GM19328 (cell line): ENCODE results near the gene DDX31.

ENCODE experiments used
- ATAC-seq: cut with Tn5 transposase; IDR thresholded peaks from one replicate; pipeline ENCODE4 v1.9.1; 2021; ENCODE audit warnings: mild to moderate bottlenecking, moderate library complexity; ENCODE audit not compliant: unreplicated experiment

The DDX31 gene

DNA sequence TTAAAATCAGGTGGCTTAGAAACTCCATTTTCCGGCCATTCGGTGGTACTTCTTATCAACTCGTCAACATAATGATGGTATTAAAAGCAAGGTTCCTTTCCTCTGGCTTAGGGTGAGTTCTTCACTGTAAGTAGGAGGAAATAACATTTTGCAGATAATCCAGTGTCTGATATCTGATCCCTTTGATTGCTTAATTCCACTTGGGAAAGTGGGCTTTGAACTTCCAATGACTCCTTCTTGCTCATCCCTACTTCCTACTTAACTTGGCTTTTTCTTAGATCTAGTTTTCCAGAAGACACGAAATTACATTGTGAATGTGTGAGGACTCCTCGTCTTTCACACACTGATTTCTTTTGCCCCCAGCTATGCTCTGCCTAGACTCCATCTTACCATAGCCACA lies 31.5 kb downstream of the DDX31 start:
- no peak for ATAC-seq

DNA sequence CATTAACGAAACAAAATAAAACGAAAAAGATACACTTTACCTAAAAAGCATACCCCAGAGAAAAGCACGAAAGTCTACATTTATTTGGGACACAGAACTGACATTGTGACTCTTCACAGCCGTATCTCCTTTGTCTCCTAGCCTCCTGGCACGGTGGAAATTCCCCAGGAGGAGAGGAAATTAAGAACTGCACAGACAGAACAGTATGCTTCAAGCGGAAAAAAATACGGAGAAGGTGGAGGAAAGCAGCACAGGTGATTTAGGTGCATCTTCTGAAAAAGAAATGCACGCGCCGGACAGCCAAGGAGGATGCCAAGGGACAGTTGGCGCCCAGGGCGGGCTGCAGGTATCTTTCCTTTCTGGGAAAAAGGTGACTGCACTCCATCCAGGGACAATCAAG lies 32.0 kb downstream of the DDX31 start:
- ATAC-seq: no peak

DNA sequence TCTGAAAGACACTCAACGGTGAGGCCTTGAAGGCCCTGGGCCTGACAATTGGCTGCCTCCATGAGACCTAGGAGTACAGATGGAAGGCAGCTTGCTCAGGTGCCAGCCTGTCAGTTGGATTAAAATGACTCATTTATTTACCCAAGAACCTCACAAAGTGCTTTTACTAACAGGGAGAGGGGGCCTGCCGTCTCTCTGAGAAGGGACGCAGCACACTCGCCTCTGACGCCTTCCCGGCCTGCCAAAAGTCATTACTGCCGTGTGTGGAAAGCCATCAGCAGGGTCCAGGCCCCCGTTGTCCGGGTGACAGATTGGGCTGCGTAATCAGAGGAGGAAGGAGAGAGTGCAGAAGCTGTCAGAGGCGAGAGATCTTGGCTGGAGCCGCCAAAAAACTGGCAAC lies 32.4 kb downstream of the DDX31 start:
- no peak for ATAC-seq

DNA sequence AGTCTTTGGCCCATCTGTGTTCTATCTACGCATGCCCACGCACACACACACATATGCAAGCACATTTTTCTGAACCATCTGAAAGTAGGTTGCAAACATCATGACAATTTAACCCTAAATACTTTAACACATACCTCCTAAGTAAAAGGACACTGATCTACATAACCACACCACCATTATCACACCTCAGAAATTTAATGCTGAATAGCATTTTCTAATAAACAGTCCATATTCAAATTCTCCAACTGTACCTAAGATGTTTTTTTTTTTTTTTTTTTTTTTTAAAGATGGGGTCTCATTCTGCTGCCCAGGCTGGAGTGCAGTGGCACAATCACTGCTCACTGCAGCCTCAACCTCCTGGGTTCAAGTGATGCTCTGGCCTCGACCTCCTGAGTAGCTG lies 35.5 kb downstream of the DDX31 start:
- no peak for ATAC-seq

DNA sequence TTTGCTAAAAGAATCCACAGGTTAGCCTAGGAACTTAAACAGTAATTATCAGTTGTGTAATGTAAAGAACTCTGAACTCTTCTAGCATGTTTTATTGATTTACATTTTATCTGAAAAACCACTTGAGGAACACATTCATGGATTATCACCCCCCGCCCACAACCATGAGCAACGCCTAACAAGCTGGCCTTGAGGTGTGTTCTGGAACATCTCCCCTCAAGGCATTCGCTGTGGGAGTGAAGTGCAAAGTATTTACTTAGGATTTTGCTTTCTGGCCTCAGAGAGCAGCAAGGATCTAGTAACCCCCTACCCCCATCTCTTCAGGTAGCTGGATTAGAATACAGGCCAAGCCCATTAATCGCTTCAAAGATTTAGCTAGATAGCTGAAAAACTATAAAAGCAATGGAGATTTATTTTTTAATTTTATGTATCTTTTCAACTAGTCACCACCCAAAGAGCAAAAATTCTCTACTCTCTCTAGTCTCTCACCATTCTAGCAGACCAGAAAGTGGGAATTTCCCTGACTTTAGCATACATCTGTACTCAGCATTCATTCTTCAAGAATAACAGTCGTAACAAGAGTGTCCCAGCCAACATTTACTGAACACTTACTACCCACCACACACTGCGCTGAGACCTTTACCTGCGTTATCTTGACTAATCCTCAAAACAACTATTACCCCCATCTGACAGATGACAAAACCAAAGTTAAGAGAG lies 37.2 kb downstream of the DDX31 start:
- no peak for ATAC-seq

DNA sequence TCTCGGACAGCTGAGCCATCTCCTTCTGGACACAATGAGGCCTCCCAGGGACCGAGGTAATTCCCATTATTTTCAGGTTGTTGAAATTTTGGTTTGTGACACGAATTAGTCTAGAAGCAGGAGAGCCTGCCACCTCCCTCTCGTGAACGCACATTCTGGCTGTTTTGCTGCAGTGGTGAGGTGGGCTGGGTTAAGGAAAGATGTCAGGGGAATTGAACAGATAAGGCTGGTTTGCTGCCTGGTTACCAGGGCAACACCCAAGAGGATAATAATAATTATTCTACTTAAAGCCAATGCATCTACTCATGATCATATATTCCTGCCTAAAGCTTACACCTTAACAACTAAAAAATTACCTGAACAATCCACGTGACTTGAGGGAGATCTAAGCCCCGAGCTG lies 38.1 kb downstream of the DDX31 start:
- ATAC-seq: no peak

DNA sequence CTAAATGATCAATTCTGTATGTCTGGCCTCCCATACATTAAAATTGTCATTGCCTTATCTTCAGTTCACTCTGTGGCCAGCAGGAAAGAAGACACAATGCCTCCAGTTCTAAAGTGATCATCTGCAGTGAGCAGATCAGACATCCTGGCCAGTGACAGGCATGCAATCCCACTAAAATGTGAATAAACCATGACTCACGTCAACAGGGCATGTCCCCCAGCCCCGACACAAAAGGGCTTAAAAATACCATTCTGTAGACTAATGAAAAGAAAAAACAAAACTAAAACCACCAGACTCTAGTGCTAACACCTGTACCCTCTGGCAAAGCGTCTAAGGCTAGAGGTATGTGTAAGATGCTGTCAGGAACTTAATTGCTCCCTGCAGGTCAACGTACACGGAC lies 38.5 kb downstream of the DDX31 start:
- ATAC-seq: no peak

DNA sequence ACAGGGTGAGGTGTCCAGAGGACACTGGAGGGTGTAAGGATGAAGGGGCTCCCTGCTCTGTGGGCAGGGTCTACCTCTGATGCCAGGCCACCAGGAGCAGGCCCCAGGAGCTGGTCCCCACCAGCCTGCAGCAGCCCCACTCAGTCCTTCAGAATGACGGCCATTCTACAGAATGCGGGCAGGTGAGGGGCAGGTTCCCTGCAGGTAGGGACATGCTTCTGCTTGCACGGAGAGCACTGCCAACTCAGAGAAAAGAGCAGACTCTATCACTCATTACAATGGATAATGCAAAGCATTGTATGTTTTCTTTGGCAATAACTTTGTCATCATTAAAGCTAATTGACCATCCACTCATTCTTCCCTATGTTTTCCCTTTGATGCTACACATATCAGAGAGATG lies 39.0 kb downstream of the DDX31 start:
- ATAC-seq: no peak

DNA sequence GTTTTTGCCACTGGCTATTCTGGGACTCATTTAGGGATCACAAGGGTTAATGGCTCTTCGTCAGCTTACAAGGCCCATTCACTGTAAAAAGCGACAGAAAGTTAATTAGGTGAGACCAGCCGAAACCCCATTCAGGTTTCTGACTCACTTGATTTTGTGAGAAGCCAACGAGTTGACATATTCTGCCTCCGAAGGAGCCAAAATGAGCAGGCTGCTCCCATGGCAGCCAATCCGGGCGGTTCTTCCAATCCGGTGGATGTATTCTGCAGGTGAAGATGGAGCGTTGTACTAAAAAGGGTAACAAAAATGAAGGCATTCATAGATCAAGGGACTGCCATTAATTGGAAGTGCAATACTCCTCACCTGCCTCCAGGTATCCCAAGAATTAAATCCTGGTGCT lies 39.7 kb downstream of the DDX31 start:
- ATAC-seq: no peak

DNA sequence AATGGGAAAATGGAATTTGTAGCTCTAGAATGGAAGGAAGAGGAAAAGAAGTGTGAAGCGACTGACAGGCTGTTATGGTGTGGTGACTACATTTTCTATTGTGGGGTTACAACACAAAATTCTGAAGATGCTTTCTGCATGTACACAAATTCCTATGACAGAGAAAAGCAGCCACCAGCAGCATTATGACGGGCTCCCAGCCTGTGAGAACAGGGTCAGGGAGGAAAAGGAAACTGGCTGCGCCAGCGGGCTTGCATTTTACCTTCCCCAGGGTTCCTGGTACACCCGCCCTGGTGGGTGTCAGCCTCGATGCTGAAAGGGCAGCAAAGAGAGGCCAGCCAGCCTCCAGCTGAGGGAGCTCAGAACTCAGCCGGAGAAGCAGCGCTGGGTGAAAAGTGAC lies 41.0 kb downstream of the DDX31 start:
- no peak for ATAC-seq

DNA sequence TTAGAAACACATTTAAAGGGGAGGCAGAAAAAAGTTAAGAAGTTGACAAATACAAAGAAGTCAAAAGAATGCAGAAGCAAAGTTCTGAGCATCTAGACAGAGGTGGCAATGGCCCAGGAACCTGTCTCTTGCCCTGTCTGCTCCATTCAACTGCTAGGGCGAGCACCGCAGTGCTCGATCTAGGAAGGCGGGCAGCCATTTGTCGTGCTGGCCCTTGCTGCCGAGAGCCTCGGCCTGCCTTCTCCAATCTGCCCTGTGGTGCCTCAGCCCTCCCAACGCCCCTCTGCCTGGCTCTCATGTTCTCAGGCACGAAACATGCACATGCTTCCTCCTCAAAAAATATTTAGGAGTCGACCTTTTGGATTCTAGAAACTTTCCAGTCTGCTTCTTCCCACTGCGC lies 42.2 kb downstream of the DDX31 start:
- ATAC-seq: no peak

DNA sequence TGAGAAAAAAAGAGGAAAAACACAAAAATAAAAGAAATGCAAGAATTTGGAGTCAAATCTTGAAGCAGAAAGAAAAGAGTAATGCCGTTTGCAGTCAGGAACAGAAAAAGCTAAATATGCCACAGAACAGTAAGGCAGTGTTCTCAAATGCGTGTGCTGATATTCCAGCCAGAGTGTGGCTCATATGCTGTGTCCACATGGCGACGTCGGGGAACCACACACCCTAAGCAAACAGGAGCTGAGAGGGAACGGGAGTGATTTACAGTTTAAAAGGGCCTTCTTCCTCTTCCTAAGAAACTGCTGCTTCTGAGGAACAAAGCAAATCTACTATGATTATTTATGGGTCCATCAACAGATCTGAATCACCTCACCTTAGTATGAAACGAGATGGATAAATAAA lies 42.7 kb downstream of the DDX31 start:
- no peak for ATAC-seq

DNA sequence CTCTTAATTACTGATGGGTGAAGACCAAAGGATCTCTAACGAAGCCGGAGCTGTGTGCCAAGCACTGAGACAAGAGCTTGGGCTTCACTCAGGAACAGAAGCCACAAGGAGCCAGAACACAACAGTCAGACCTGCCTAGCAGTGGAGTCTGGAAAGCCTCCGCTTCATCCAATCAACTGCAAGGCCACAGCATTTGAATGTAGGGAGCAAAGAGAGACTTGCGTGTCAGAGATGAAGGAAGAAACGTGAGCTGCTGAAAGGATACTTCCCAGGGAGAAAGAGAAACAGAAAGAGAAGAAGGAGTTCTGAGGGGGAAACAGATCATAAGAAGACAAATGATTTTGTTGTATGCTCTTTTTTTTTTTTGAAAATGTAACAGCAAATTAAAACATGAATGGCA lies 43.5 kb downstream of the DDX31 start:
- ATAC-seq: no peak

DNA sequence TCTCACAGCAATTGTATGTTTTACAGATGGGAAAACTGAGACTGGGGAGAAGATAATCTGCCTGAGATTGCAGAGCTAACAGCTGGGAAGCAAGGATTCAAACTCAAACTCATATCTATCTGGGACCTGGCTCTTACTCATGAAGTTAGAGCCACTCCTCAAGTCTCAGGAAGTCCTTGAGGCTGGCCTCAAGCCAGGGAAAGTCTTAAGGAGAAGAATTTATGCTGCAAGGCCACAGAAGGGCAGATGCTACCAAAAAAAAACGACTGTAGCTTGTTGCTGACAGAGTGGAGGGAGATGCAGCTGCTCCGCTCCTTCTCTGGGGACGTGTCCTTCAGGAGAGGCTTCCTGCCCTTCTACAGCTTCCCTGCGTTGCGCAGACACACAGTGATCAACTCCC lies 47.6 kb downstream of the DDX31 start:
- no peak for ATAC-seq

DNA sequence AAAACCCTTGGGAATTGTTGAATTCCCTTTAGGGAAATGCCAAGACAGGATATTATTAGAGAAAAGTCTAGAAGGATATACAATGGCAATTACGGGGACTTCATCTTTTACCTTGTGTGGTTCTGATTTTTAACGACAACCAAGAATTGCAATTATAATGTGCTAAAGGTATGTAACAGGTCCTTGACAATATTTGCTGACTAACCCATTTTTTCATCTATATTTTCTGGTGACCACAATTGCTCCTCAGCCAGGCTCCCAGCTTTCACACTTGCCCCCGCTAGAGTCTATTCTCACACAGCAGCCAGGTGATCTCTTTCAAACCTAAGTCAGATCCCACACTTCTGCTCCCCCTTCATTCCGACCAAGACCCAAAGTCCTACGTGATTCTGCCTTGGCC lies 53.1 kb downstream of the DDX31 start:
- no peak for ATAC-seq

DNA sequence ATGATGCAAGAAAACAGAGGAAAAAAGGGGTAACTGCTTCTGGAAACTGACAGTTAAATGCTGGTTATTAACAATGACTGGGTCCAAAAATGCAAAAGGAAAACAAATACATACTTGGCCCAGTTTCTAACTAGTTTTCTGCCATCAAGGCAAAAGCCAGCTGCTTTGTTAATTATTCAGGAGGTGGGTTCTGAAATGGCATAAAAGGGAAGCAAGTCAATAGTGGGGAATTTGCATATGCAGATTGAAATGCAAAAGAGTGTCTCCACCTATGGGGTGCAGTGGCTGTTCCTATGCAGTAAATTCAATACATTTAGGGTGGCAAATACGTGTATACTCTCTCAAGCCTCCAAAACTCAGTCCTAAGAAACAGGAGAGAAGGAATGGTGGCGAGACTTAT lies 54.0 kb downstream of the DDX31 start:
- no peak for ATAC-seq

DNA sequence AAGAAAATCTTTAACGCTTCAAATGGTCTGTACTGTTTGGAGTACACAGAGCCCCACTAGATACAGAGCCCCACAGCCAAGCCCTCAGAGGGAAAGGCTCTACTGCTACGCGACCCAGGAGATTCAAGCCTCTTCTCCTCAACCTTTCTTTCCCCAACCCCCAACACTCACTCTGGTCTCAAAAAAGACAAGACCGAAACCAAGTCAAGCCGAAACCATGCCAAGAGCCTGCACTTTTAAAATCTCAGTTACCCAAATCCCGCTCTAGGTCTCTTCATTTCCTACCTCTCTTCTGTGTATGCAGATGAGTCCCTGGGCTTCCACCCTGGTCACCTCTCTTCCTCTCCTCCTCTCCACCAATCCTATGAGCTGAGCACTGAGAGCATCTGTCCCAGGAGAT lies 55.5 kb downstream of the DDX31 start:
- ATAC-seq: no peak

DNA sequence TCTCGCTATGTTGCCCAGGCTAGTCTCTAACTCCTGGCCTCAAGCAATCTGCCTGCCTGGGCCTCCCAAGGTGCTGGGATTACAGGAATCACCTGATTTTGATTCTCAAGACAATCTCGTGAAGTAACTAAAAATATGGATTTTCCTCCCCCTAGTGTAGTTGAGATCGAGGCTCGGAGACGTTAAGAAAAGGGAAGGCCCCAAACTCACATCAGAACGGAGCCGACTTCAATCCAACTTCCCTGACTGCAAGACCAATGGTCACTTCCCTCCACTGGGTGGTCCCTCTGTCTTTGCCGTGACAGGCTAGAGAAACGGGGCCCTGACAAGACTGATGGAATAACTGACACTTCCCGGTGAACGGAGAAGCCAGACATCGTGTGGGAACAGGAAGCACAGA lies 59.1 kb downstream of the DDX31 start:
- ATAC-seq: no peak

DNA sequence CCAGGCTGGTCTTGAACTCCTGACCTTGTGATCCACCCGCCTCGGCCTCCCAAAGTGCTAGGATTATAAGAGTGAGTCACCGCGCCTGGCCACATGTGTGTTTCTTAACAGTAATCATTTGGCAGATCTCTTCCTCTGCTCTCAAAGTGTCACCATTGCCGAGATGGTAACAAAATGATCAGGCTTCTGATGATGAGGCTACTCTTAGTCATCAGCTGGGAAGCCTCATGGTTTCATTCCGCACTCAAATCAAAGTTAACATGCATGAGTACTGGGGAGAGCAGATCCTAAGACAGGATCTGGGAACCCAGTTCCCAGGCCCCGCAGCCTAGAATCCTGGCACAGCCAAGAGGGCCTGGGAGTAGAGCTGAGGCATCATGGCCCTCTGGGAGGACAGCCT lies 60.0 kb downstream of the DDX31 start:
- ATAC-seq: no peak

DNA sequence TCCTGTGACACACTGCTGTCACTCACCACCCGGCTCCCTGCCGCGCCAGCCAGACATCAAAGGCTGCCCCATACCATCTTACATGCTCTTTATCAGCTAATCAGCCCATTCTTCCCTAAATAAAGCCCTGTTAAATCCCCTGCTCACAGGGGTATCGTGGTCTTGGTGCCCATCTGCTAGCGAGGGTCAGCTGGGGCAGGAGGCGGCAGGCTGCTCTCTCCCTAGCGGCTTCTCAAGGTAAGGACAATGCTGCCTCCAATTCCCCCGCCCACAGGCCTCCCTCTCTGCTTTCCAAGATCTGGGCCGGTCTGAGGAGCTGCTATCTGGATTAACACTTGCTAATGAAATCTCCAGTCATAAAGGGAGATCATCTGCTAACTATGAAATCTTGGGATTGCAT lies 60.6 kb downstream of the DDX31 start:
- ATAC-seq: no peak

DNA sequence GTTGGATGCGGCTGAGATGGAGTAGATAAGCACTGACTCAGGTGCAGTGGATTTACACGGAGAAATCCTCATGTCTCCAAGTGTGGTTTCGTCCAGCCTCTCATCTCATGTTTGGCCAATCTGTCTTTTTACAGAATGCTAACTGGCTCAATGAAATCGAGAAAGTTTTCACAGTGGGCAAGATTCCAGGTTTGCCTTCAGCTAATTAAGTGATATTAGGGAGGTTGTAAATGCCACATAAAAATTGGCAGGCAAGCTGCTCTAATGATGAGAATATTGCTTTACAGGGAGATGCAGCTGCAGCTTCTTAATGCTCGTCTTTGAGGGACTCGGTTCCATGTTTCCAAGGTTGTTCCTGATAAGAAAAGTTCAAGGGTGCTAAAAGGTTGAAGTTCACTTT lies 63.7 kb downstream of the DDX31 start:
- ATAC-seq: no peak

DNA sequence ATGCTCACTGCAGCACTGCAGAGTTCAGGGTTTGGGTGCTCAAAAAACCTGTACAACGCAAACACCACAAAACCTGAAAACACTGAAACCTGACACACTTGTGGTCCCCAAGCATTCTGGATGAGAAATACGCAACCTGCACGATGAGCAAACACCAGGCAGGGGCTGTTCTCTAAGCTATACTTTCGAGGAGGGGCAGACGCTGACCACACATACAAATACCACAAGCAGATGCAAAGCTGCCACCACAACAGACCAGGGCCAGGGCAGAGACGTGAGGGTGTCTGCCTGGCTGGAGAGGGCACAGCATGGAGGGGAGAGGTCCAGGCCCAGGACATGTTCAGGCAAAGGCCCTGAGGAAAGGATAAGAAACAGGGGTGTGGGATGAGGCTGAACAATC lies 64.4 kb downstream of the DDX31 start:
- ATAC-seq: no peak

DNA sequence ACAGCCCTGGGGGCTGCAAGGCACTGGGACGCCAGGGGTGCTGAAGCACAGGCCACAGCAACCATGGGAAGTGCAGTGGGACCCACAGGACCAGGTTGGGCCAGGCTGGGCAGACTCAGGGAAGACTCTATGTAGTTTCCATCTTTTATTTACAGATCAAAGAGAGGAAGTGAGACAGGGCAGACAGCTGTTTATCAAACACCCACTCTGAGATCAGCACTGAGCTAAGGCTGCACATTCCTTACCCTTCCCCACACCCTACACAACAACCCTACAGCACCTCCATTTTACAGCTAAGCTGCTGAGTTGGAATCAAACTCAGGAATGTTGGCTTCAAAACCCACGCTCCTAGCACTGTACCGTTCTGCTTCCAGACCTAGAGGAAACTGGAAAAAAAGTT lies 67.6 kb downstream of the DDX31 start:
- ATAC-seq: no peak
